Esophagus muscularis mucosa (tissue), 4 donors: Measurements from ENCODE around the gene ARRDC4. TPM values are rescaled to one million over a fixed set of nuclear protein-coding genes. Genes with fewer than 3 reads are reported as not detected.
A peak's percentile ranks its signal among the peaks of the same experiment; 100 is the strongest.

ENCODE experiments used
- DNase-seq: peaks from one replicate; pipeline ENCODE4 v3.0.0-alpha.2; 2017; ENCODE audit errors: extremely low spot score
- H3K27ac ChIP-seq, 4 donors: fragments of 200-600 bp; sonication (generic); replicated peaks in 1 of 4; 1 replicate in 3 of 4; 2 replicates in 1 of 4; pipeline ENCODE4 v1.5.1; 2016 to 2019; ENCODE audit warnings: mild to moderate bottlenecking in 1 of 4
- H3K27me3 ChIP-seq, 4 donors: fragments of 200-600 bp; sonication (generic); one replicate each; pipeline versions ENCODE4 v1.5.1 to v1.6.0; 2016 to 2019
- H3K36me3 ChIP-seq, 4 donors: fragments of 200-600 bp; sonication (generic); one replicate each; pipeline ENCODE4 v1.5.1; 2016 to 2019
- H3K4me1 ChIP-seq, 4 donors: fragments of 200-600 bp; sonication (generic); one replicate each; pipeline ENCODE4 v1.5.1; 2016 to 2019
- H3K4me3 ChIP-seq, 4 donors: fragments of 200-600 bp; sonication (generic); 1 replicate in 2 of 4; 2 replicates in 2 of 4; pipeline ENCODE4 v1.5.1; 2016 to 2019; ENCODE audit warnings: mild to moderate bottlenecking in 4 of 4, moderate library complexity in 1 of 4
- H3K9me3 ChIP-seq, 4 donors: fragments of 200-600 bp; sonication (generic); 1 replicate in 3 of 4; 2 replicates in 1 of 4; pipeline ENCODE4 v1.5.1; 2016 to 2019
- CTCF ChIP-seq, 3 experiments: fragments of 200-600 bp in 2 of 3; fragments of 450-650 bp in 1 of 3; sonication (generic) in 2 of 3; IDR thresholded peaks; one replicate each; pipeline ENCODE4 v1.5.1; 2017 to 2019; ENCODE audit warnings: antibody characterized with exemption in 3 of 3, mild to moderate bottlenecking in 2 of 3, moderate library complexity in 1 of 3
- EP300 ChIP-seq: sonication (generic); formaldehyde crosslinking; IDR thresholded peaks from one replicate; pipeline ENCODE4 v1.6.1; 2017; ENCODE audit warnings: antibody characterized with exemption
- POLR2A ChIP-seq: fragments of 450-650 bp; IDR thresholded peaks from one replicate; pipeline ENCODE4 v1.6.1; 2017; ENCODE audit warnings: antibody characterized with exemption, moderate library complexity, mild to moderate bottlenecking, low read depth
- POLR2AphosphoS5 ChIP-seq, 2 donors: sonication (generic); formaldehyde crosslinking; IDR thresholded peaks; one replicate each; pipeline ENCODE4 v1.6.1; 2017; ENCODE audit warnings: antibody characterized with exemption in 2 of 2
- WGBS: methylation state at CpG from one replicate; pipeline ENCODE4 v1.1.5; 2018; 5-methylcytosine and 5-hydroxymethylcytosine counted together
- intact Hi-C: fragments of 100-400 bp; cut with DNase I; formaldehyde crosslinking; loops from one replicate; pipeline ENCODE4 v1.15.1; 2023
- total RNA-seq, 4 donors: library from RNA; depleted of rRNA; stranded (reverse); fragments of >200 nt; gene quantifications; one replicate each; pipeline versions ENCODE4 v1.1.0 to v1.2.1, GENCODE V29; 2016

Gene ARRDC4
- total RNA-seq, 4 donors from 2014 or later = 115 to 135 (median 128) TPM

- intact Hi-C loops = no loop called here
- Histone ChIP-seq H3K9me3 (no peaks in the 10 kb centered on the region), H3K4me3 (no peak overlapping the region), H3K4me1 (peaks cover 6 to 17% (median 14%) of the 10 kb centered on the region in 4 donors), H3K36me3 (peaks cover 0 to 3% (median 0%) of the 10 kb centered on the region in 4 donors), H3K27ac (no peak overlapping the region), H3K27me3 (no peaks in the 10 kb centered on the region)
- TF ChIP-seq POLR2A = no peak
- WGBS = 87% methylated on average over 3 of the region's 3 CpGs
- DNase-seq = no peak
These were observed 31.6 kb downstream of the ARRDC4 start for GRCh38 chr15:97991972-97992541.

DNA sequence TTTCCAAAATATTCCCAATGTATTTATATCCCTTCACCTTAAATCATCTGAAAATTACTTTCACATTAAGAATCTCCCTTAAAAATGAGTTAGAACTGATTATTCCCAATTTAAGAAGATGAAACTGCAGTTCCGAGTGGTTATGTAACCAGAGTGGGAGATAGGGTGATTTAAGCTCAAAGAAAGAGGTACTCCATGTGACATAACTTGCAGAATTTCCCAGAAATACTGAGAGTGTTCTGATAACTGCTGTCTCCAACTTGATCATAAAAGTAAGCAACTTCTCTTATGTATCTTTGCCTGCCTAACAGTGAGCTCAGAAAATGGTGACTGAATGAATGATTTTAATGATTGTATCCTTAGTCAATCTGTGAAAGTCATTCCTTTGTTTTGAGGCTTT lies 32.3 kb downstream of the ARRDC4 start:
- Histone ChIP-seq H3K36me3 (no peaks in the 10 kb centered on the region), H3K9me3 (no peaks in the 10 kb centered on the region), H3K4me1 (peaks cover 6 to 17% (median 14%) of the 10 kb centered on the region in 4 donors), H3K27ac (no peak overlapping the region), H3K4me3 (no peak overlapping the region), H3K27me3 (no peaks in the 10 kb centered on the region)
- TF ChIP-seq POLR2AphosphoS5 (IDR thresholded peaks at IDR 0.05) = no peak
- no peak for TF ChIP-seq POLR2A
- no peak for TF ChIP-seq CTCF (IDR thresholded peaks at IDR 0.05)
- TF ChIP-seq EP300 = no peak
- intact Hi-C loops = no loop called here
- DNase-seq = no peak
- WGBS = 95% methylated on average over 1 of the region's 1 CpG

DNA sequence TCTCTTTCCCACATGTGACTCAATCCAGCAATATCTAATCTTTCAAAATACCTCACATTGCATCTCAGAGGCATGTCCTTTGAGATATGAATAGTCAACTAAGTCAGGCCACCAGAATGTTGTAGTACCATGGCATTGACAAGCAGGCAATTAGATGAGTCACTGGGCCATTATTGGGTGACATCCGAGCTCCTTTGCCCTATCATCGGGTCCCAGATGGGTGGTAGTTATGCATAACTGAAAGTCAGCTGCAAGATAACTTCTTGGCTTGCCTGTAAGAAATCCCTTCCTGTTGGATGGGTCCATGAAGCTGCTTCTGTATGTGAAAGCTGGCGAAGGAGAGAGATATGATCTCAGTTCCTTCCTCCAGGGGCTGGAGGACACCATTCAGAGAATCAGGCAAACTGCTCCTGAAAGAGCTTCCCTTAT lies 32.8 kb downstream of the ARRDC4 start:
- WGBS = 58% methylated on average over 3 of the region's 3 CpGs
- DNase-seq = no peak
- intact Hi-C loops = no loop called here
- Histone ChIP-seq H3K4me1 (peaks cover 6 to 20% (median 15%) of the 10 kb centered on the region in 4 donors), H3K9me3 (no peaks in the 10 kb centered on the region), H3K27me3 (no peaks in the 10 kb centered on the region), H3K36me3 (no peaks in the 10 kb centered on the region), H3K27ac (no peak overlapping the region), H3K4me3 (no peak overlapping the region)
- no peak for TF ChIP-seq EP300
- no peak for TF ChIP-seq CTCF (IDR thresholded peaks at IDR 0.05)

GRCh38 chr15:97994236-97994635 lies 33.7 kb downstream of the ARRDC4 start:
- TF ChIP-seq POLR2AphosphoS5 (IDR thresholded peaks at IDR 0.05) (no peak), POLR2A (no peak), EP300 (no peak), CTCF (IDR thresholded peaks at IDR 0.05) (no peak)
- intact Hi-C loops = no loop called here
- DNase-seq = no peak
- Histone ChIP-seq H3K4me1 (peaks cover 6 to 27% (median 18%) of the 10 kb centered on the region in 4 donors), H3K27me3 (no peaks in the 10 kb centered on the region), H3K9me3 (no peaks in the 10 kb centered on the region), H3K4me3 (no peak overlapping the region), H3K27ac (no peak overlapping the region), H3K36me3 (no peaks in the 10 kb centered on the region)
- WGBS = 98% methylated on average over 3 of the region's 3 CpGs

DNA sequence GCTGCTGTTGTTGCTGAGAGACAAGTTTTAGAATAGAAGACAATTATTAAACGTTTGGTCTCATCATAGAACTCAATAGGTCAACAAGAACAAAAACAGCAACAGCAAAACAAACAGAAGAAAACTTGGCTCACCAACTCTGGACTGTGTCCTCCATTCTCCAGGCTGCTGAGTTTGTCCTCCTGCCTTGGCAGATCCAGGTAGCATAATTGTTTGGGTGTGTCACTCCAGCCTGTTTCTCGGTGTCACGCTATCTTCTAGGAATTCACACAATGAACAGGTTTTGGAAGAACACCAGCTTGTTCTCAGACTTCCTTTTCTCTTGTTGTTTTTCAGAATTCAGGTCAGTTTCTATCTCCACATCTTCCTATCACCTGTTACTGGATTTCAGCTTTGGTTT lies 34.7 kb downstream of the ARRDC4 start:
- intact Hi-C loops = no loop called here
- WGBS = 84% methylated on average over 3 of the region's 3 CpGs
- no peak for DNase-seq
- Histone ChIP-seq H3K9me3 (no peaks in the 10 kb centered on the region), H3K27ac (peak overlapping the region in 1 of 4 donors; percentile 51), H3K27me3 (no peaks in the 10 kb centered on the region), H3K4me3 (no peak overlapping the region), H3K36me3 (no peaks in the 10 kb centered on the region), H3K4me1 (peaks cover 6 to 27% (median 18%) of the 10 kb centered on the region in 4 donors)
- no peak for TF ChIP-seq POLR2A
- TF ChIP-seq POLR2AphosphoS5 (IDR thresholded peaks at IDR 0.05) = no peak
- no peak for TF ChIP-seq EP300
- TF ChIP-seq CTCF (IDR thresholded peaks at IDR 0.05) = no peak
